Measurements from ENCODE around the gene DENND6A.
A peak's percentile ranks its signal among the peaks of the same experiment; 100 is the strongest.

DENND6A gene

GRCh38 chr3:57692396-57693147 lies at the start of gene DENND6A:
Gene DENND6A, minus strand, starts transcription at chr3:57693077. Its CDS starts 59 bp downstream, at chr3:57693018.
- Histone ChIP-seq H3K9ac (ENCODE audit: low read depth, low read length) (peak within 1 kb of the TSS; percentile 90), H3K36me3 (ENCODE audit: control insufficient read depth, insufficient read depth, low read length) (no peaks in the 10 kb centered on the region), H3K4me3 (ENCODE audit: low read depth, low read length) (peak within 1 kb of the TSS; percentile 89), H3K4me1 (ENCODE audit: control insufficient read depth, insufficient read depth, low read length) (peaks cover 11% of the 10 kb centered on the region; the same call in 1 of the 2 replicates), H3K27ac (ENCODE audit: low read depth, low read length) (peak within 1 kb of the TSS; percentile 93), H3K9me3 (ENCODE audit: control insufficient read depth, insufficient read depth, low read length) (no peaks in the 10 kb centered on the region), H3K27me3 (ENCODE audit: control insufficient read depth, insufficient read depth, low read length) (no peaks in the 10 kb centered on the region)

GRCh38 chr3:57740027-57740426 lies 47.1 kb upstream of the DENND6A start:
- Histone ChIP-seq H3K9ac (ENCODE audit: low read depth, low read length) (no peak overlapping the region), H3K9me3 (ENCODE audit: control insufficient read depth, insufficient read depth, low read length) (no peaks in the 10 kb centered on the region), H3K27me3 (ENCODE audit: control insufficient read depth, insufficient read depth, low read length) (no peaks in the 10 kb centered on the region), H3K4me1 (ENCODE audit: control insufficient read depth, insufficient read depth, low read length) (no peaks in the 10 kb centered on the region), H3K4me3 (ENCODE audit: low read depth, low read length) (no peak overlapping the region), H3K36me3 (ENCODE audit: control insufficient read depth, insufficient read depth, low read length) (no peaks in the 10 kb centered on the region), H3K27ac (ENCODE audit: low read depth, low read length) (no peak overlapping the region)

GRCh38 chr3:57738391-57738790 lies 45.5 kb upstream of the DENND6A start:
- H3K36me3 ChIP-seq (ENCODE audit: control insufficient read depth, insufficient read depth, low read length): no peaks in the 10 kb centered on the region
- no peaks in the 10 kb centered on the region for H3K27me3 ChIP-seq (ENCODE audit: control insufficient read depth, insufficient read depth, low read length)
- no peak overlapping the region for H3K4me3 ChIP-seq (ENCODE audit: low read depth, low read length)
- H3K4me1 ChIP-seq (ENCODE audit: control insufficient read depth, insufficient read depth, low read length): no peaks in the 10 kb centered on the region
- no peak overlapping the region for H3K27ac ChIP-seq (ENCODE audit: low read depth, low read length)
- H3K9ac ChIP-seq (ENCODE audit: low read depth, low read length): no peak overlapping the region
- no peaks in the 10 kb centered on the region for H3K9me3 ChIP-seq (ENCODE audit: control insufficient read depth, insufficient read depth, low read length)

- Histone ChIP-seq H3K4me1 (ENCODE audit: control insufficient read depth, insufficient read depth, low read length) (no peaks in the 10 kb centered on the region), H3K27me3 (ENCODE audit: control insufficient read depth, insufficient read depth, low read length) (no peaks in the 10 kb centered on the region), H3K9ac (ENCODE audit: low read depth, low read length) (no peak overlapping the region), H3K36me3 (ENCODE audit: control insufficient read depth, insufficient read depth, low read length) (no peaks in the 10 kb centered on the region), H3K4me3 (ENCODE audit: low read depth, low read length) (no peak overlapping the region), H3K9me3 (ENCODE audit: control insufficient read depth, insufficient read depth, low read length) (no peaks in the 10 kb centered on the region), H3K27ac (ENCODE audit: low read depth, low read length) (no peak overlapping the region)
Observed at GRCh38 chr3:57737840-57738239, 45.0 kb upstream of the DENND6A start.

GRCh38 chr3:57735405-57735804 lies 42.5 kb upstream of the DENND6A start:
- H3K27me3 ChIP-seq (ENCODE audit: control insufficient read depth, insufficient read depth, low read length): no peaks in the 10 kb centered on the region
- no peaks in the 10 kb centered on the region for H3K36me3 ChIP-seq (ENCODE audit: control insufficient read depth, insufficient read depth, low read length)
- H3K9me3 ChIP-seq (ENCODE audit: control insufficient read depth, insufficient read depth, low read length): no peaks in the 10 kb centered on the region
- no peaks in the 10 kb centered on the region for H3K4me1 ChIP-seq (ENCODE audit: control insufficient read depth, insufficient read depth, low read length)
- H3K9ac ChIP-seq (ENCODE audit: low read depth, low read length): no peak overlapping the region
- no peak overlapping the region for H3K4me3 ChIP-seq (ENCODE audit: low read depth, low read length)
- H3K27ac ChIP-seq (ENCODE audit: low read depth, low read length): no peak overlapping the region

GRCh38 chr3:57733790-57734189 lies 40.9 kb upstream of the DENND6A start:
- no peaks in the 10 kb centered on the region for H3K27me3 ChIP-seq (ENCODE audit: control insufficient read depth, insufficient read depth, low read length)
- H3K36me3 ChIP-seq (ENCODE audit: control insufficient read depth, insufficient read depth, low read length): no peaks in the 10 kb centered on the region
- H3K4me1 ChIP-seq (ENCODE audit: control insufficient read depth, insufficient read depth, low read length): no peaks in the 10 kb centered on the region
- H3K27ac ChIP-seq (ENCODE audit: low read depth, low read length): no peak overlapping the region
- no peaks in the 10 kb centered on the region for H3K9me3 ChIP-seq (ENCODE audit: control insufficient read depth, insufficient read depth, low read length)
- no peak overlapping the region for H3K9ac ChIP-seq (ENCODE audit: low read depth, low read length)
- H3K4me3 ChIP-seq (ENCODE audit: low read depth, low read length): no peak overlapping the region

GRCh38 chr3:57731311-57731710 lies 38.4 kb upstream of the DENND6A start:
- Histone ChIP-seq H3K27me3 (ENCODE audit: control insufficient read depth, insufficient read depth, low read length) (no peaks in the 10 kb centered on the region), H3K9me3 (ENCODE audit: control insufficient read depth, insufficient read depth, low read length) (no peaks in the 10 kb centered on the region), H3K36me3 (ENCODE audit: control insufficient read depth, insufficient read depth, low read length) (no peaks in the 10 kb centered on the region), H3K9ac (ENCODE audit: low read depth, low read length) (no peak overlapping the region), H3K4me1 (ENCODE audit: control insufficient read depth, insufficient read depth, low read length) (no peaks in the 10 kb centered on the region), H3K4me3 (ENCODE audit: low read depth, low read length) (no peak overlapping the region), H3K27ac (ENCODE audit: low read depth, low read length) (no peak overlapping the region)

- Histone ChIP-seq H3K36me3 (ENCODE audit: control insufficient read depth, insufficient read depth, low read length) (no peaks in the 10 kb centered on the region), H3K9ac (ENCODE audit: low read depth, low read length) (no peak overlapping the region), H3K4me3 (ENCODE audit: low read depth, low read length) (no peak overlapping the region), H3K27ac (ENCODE audit: low read depth, low read length) (no peak overlapping the region), H3K9me3 (ENCODE audit: control insufficient read depth, insufficient read depth, low read length) (no peaks in the 10 kb centered on the region), H3K4me1 (ENCODE audit: control insufficient read depth, insufficient read depth, low read length) (no peaks in the 10 kb centered on the region), H3K27me3 (ENCODE audit: control insufficient read depth, insufficient read depth, low read length) (no peaks in the 10 kb centered on the region)
Observed at GRCh38 chr3:57730682-57731081, 37.8 kb upstream of the DENND6A start.

- Histone ChIP-seq H3K27me3 (ENCODE audit: control insufficient read depth, insufficient read depth, low read length) (no peaks in the 10 kb centered on the region), H3K4me3 (ENCODE audit: low read depth, low read length) (no peak overlapping the region), H3K4me1 (ENCODE audit: control insufficient read depth, insufficient read depth, low read length) (no peaks in the 10 kb centered on the region), H3K36me3 (ENCODE audit: control insufficient read depth, insufficient read depth, low read length) (no peaks in the 10 kb centered on the region), H3K27ac (ENCODE audit: low read depth, low read length) (no peak overlapping the region), H3K9me3 (ENCODE audit: control insufficient read depth, insufficient read depth, low read length) (no peaks in the 10 kb centered on the region), H3K9ac (ENCODE audit: low read depth, low read length) (no peak overlapping the region)
Observed at GRCh38 chr3:57729334-57730045, 36.6 kb upstream of the DENND6A start.

- H3K9ac ChIP-seq (ENCODE audit: low read depth, low read length): no peak overlapping the region
- no peak overlapping the region for H3K4me3 ChIP-seq (ENCODE audit: low read depth, low read length)
- H3K27ac ChIP-seq (ENCODE audit: low read depth, low read length): no peak overlapping the region
- H3K36me3 ChIP-seq (ENCODE audit: control insufficient read depth, insufficient read depth, low read length): no peaks in the 10 kb centered on the region
- no peaks in the 10 kb centered on the region for H3K4me1 ChIP-seq (ENCODE audit: control insufficient read depth, insufficient read depth, low read length)
- no peaks in the 10 kb centered on the region for H3K9me3 ChIP-seq (ENCODE audit: control insufficient read depth, insufficient read depth, low read length)
- H3K27me3 ChIP-seq (ENCODE audit: control insufficient read depth, insufficient read depth, low read length): no peaks in the 10 kb centered on the region
Observed at GRCh38 chr3:57727106-57727505, 34.2 kb upstream of the DENND6A start.

- Histone ChIP-seq H3K27ac (ENCODE audit: low read depth, low read length) (no peak overlapping the region), H3K27me3 (ENCODE audit: control insufficient read depth, insufficient read depth, low read length) (no peaks in the 10 kb centered on the region), H3K4me3 (ENCODE audit: low read depth, low read length) (no peak overlapping the region), H3K9ac (ENCODE audit: low read depth, low read length) (no peak overlapping the region), H3K4me1 (ENCODE audit: control insufficient read depth, insufficient read depth, low read length) (no peaks in the 10 kb centered on the region), H3K36me3 (ENCODE audit: control insufficient read depth, insufficient read depth, low read length) (no peaks in the 10 kb centered on the region), H3K9me3 (ENCODE audit: control insufficient read depth, insufficient read depth, low read length) (no peaks in the 10 kb centered on the region)
Observed at GRCh38 chr3:57726397-57726796, 33.5 kb upstream of the DENND6A start.
